ENCODE measurements around the gene SYT9. TPM values are rescaled to one million over a fixed set of nuclear protein-coding genes. Genes with fewer than 3 reads are reported as not detected.

The SYT9 gene
- not detected in 2 replicates for total RNA-seq

GRCh38 chr11:7251836-7252682 lies at the start of gene SYT9:
Gene SYT9, plus strand, starts transcription at chr11:7251904. Its CDS starts 283 bp downstream, at chr11:7252187.

GRCh38 chr11:7485186-7486097 lies 233.7 kb downstream of the SYT9 start, which contains the start of gene OLFML1:
Gene OLFML1, plus strand, starts transcription at chr11:7485506. Its CDS starts 370 bp downstream, at chr11:7485876.

GRCh38 chr11:7513234-7514098 lies 261.8 kb downstream of the SYT9 start, which contains the start of gene PPFIBP2:
Gene PPFIBP2, plus strand, starts transcription at chr11:7513999. Its CDS starts 35,477 bp downstream, at chr11:7549476.

Other genes starting within 250 kb of the SYT9 start
- gene ZNF214, start 231.6 kb upstream of the SYT9 start, total RNA-seq: 5.1 and 9.9 TPM in 2 replicates
- 0.17 and 0.29 TPM in 2 replicates for gene NLRP14, start 231.4 kb upstream of the SYT9 start, total RNA-seq
- gene RBMXL2, start 162.9 kb upstream of the SYT9 start, total RNA-seq: not detected in 2 replicates
- gene OLFML1, start 233.6 kb downstream of the SYT9 start, total RNA-seq: 25.5 and 26.8 TPM in 2 replicates